ENCODE data around the gene GNG3. TPM values are rescaled to one million over a fixed set of nuclear protein-coding genes. Genes with fewer than 3 reads are reported as not detected.
A peak's percentile ranks its signal among the peaks of the same experiment; 100 is the strongest.
"Not testable (repeated sequence)": the region's sequence is repeated elsewhere in the genome, so short reads cannot be mapped to it uniquely, and the experiment has no call there.

Gene GNG3
- total and polyA plus RNA-seq, 7 experiments from 2014 or later: not detected

GRCh38 chr11:62675415-62675814 is 32.1 kb upstream of the GNG3 start:
- intact Hi-C loops (cut with micrococcal nuclease): loop anchor here in 1 of 2 donors (10.0 kb wide), 1 partner anchor 251 kb away; no protein-coding TSS in a partner anchor
- H3K9me3 Mint-ChIP-seq; H3K9me3 ChIP-seq (ENCODE audit: control insufficient read depth in 2 of 3, low read length in 3 of 3); H3K27me3 ChIP-seq (ENCODE audit: control insufficient read depth in 2 of 2, insufficient read depth in 2 of 2, low read length in 2 of 2); H3K27ac ChIP-seq (ENCODE audit: low read depth, low read length); H3K27me3 Mint-ChIP-seq; CTCF ChIA-PET; H3K4me3 ChIP-seq (ENCODE audit: low read length); DNase-seq; ATAC-seq: not testable (repeated sequence)
- POLR2A ChIA-PET: interaction anchor here (0.6 to 14.8 kb wide), 8 partner anchors 7 to 85 kb away, joined by 3 to 332 read pairs (median 11); partner anchors contain the start of genes BSCL2, C11orf98, CSKMT and GANAB
- Mint-ChIP-seq H3K36me3 (peaks cover 4 to 28% (median 10%) of the 10 kb centered on the region in 5 donors), H3K4me3 (peak overlapping the region in 1 of 10 donors; percentile 41), H3K4me1 (peaks cover 29 to 67% (median 56%) of the 10 kb centered on the region in 7 donors), H3K27ac (peak overlapping the region in 3 of 9 donors; percentile 23 to 62 (median 47))
- Histone ChIP-seq H3K36me3 (ENCODE audit: control insufficient read depth in 2 of 3, insufficient read depth in 3 of 3, low read length in 3 of 3) (peaks cover 0 to 46% (median 3%) of the 10 kb centered on the region in 3 experiments), H3K4me1 (ENCODE audit: control insufficient read depth in 2 of 2, insufficient read depth in 2 of 2, low read length in 2 of 2) (peaks cover 13 to 31% of the 10 kb centered on the region in 2 donors)

GRCh38 chr11:62676698-62677097 is 30.8 kb upstream of the GNG3 start:
- H3K9me3 Mint-ChIP-seq: no peaks in the 10 kb centered on the region
- H3K4me3 Mint-ChIP-seq: peak overlapping the region in 9 of 10 donors; percentile 62 to 92 (median 90)
- Histone ChIP-seq H3K9me3 (ENCODE audit: control insufficient read depth in 2 of 3, low read length in 3 of 3) (no peaks in the 10 kb centered on the region), H3K4me3 (ENCODE audit: low read length) (no peak overlapping the region), H3K27me3 (ENCODE audit: control insufficient read depth in 2 of 2, insufficient read depth in 2 of 2, low read length in 2 of 2) (no peaks in the 10 kb centered on the region), H3K27ac (ENCODE audit: low read depth, low read length) (peak overlapping the region; percentile 98), H3K36me3 (ENCODE audit: control insufficient read depth in 2 of 3, insufficient read depth in 3 of 3, low read length in 3 of 3) (peaks cover 0 to 41% (median 3%) of the 10 kb centered on the region in 3 experiments), H3K4me1 (ENCODE audit: control insufficient read depth in 2 of 2, insufficient read depth in 2 of 2, low read length in 2 of 2) (peaks cover 13 to 27% of the 10 kb centered on the region in 2 donors)
- intact Hi-C loops (cut with micrococcal nuclease): loop anchor here in 1 of 2 donors (10.0 kb wide), 1 partner anchor 252 kb away; no protein-coding TSS in a partner anchor
- POLR2A ChIA-PET: interaction anchor here (0.6 to 9.2 kb wide), 14 partner anchors 9 to 121 kb away, joined by 3 to 157 read pairs (median 4); partner anchors contain the start of genes BSCL2, C11orf98, CSKMT and GNG3
- peaks cover 4 to 23% (median 10%) of the 10 kb centered on the region in 5 donors for H3K36me3 Mint-ChIP-seq
- peaks cover 28 to 61% (median 51%) of the 10 kb centered on the region in 7 donors for H3K4me1 Mint-ChIP-seq
- ATAC-seq (no peak), DNase-seq (no peak)
- CTCF ChIA-PET: interaction anchor here (0.6 to 1.2 kb wide), 2 partner anchors 204 to 358 kb away, joined by 3 to 4 read pairs; partner anchors contain the start of gene SLC3A2
- peak overlapping the region in 8 of 9 donors; percentile 51 to 98 (median 92) for H3K27ac Mint-ChIP-seq
- no peaks in the 10 kb centered on the region for H3K27me3 Mint-ChIP-seq

- CTCF ChIA-PET: interaction anchor here (1.2 kb wide), 1 partner anchor 204 kb away, joined by 4 read pairs; the partner anchor contains the start of gene SLC3A2
- intact Hi-C loops (cut with micrococcal nuclease): loop anchor here in 1 of 2 donors (10.0 kb wide), 1 partner anchor 252 kb away; no protein-coding TSS in a partner anchor
- POLR2A ChIA-PET: interaction anchor here (0.6 to 9.2 kb wide), 14 partner anchors 9 to 121 kb away, joined by 3 to 157 read pairs (median 4); partner anchors contain the start of genes BSCL2, C11orf98, CSKMT and GNG3
These were observed 30.3 kb upstream of the GNG3 start for GRCh38 chr11:62677156-62677555.

GRCh38 chr11:62677714-62678113 is 29.8 kb upstream of the GNG3 start:
- Histone ChIP-seq H3K4me1 (ENCODE audit: control insufficient read depth in 2 of 2, insufficient read depth in 2 of 2, low read length in 2 of 2) (peaks cover 13 to 21% of the 10 kb centered on the region in 2 donors), H3K36me3 (ENCODE audit: control insufficient read depth in 2 of 3, insufficient read depth in 3 of 3, low read length in 3 of 3) (peaks cover 0 to 37% (median 3%) of the 10 kb centered on the region in 3 experiments), H3K9me3 (ENCODE audit: control insufficient read depth in 2 of 3, low read length in 3 of 3) (no peaks in the 10 kb centered on the region), H3K4me3 (ENCODE audit: low read length) (peak overlapping the region; percentile 87), H3K27me3 (ENCODE audit: control insufficient read depth in 2 of 2, insufficient read depth in 2 of 2, low read length in 2 of 2) (no peaks in the 10 kb centered on the region), H3K27ac (ENCODE audit: low read depth, low read length) (peak overlapping the region; percentile 98)
- intact Hi-C loops (cut with micrococcal nuclease): loop anchor here (2.0 to 10.0 kb wide), 3 partner anchors 25 to 253 kb away; partner anchors contain the start of genes HNRNPUL2 (in 1 of the 2) and INTS5 (in 1 of the 2)
- Mint-ChIP-seq H3K36me3 (peaks cover 4 to 21% (median 10%) of the 10 kb centered on the region in 5 donors), H3K4me1 (peaks cover 21 to 51% (median 44%) of the 10 kb centered on the region in 7 donors), H3K27me3 (no peaks in the 10 kb centered on the region), H3K9me3 (no peaks in the 10 kb centered on the region), H3K27ac (peak overlapping the region; percentile 88 to 98 (median 94)), H3K4me3 (peak overlapping the region; percentile 86 to 93 (median 90))
- CTCF ChIA-PET: no interaction called here
- DNase-seq (no peak), ATAC-seq (no peak)
- POLR2A ChIA-PET: interaction anchor here (0.5 to 9.2 kb wide), 8 partner anchors 10 to 109 kb away, joined by 3 to 157 read pairs (median 6); partner anchors contain the start of genes BSCL2, C11orf98, CSKMT and GNG3

More at GRCh38 chr11:62677156-62677555, 30.3 kb upstream of the GNG3 start:
- H3K27ac ChIP-seq (ENCODE audit: low read depth, low read length): peak overlapping the region; percentile 98
- no peak for ATAC-seq
- H3K4me3 ChIP-seq (ENCODE audit: low read length): no peak overlapping the region
- no peak for DNase-seq
- H3K4me1 Mint-ChIP-seq: peaks cover 27 to 56% (median 47%) of the 10 kb centered on the region in 7 donors
- H3K9me3 Mint-ChIP-seq: no peaks in the 10 kb centered on the region
- no peaks in the 10 kb centered on the region for H3K27me3 Mint-ChIP-seq
- peak overlapping the region; percentile 62 to 93 (median 90) for H3K4me3 Mint-ChIP-seq
- peaks cover 13 to 27% of the 10 kb centered on the region in 2 donors for H3K4me1 ChIP-seq (ENCODE audit: control insufficient read depth in 2 of 2, insufficient read depth in 2 of 2, low read length in 2 of 2)
- H3K36me3 Mint-ChIP-seq: peaks cover 4 to 21% (median 10%) of the 10 kb centered on the region in 5 donors
- no peaks in the 10 kb centered on the region for H3K9me3 ChIP-seq (ENCODE audit: control insufficient read depth in 2 of 3, low read length in 3 of 3)
- peaks cover 0 to 37% (median 3%) of the 10 kb centered on the region in 3 experiments for H3K36me3 ChIP-seq (ENCODE audit: control insufficient read depth in 2 of 3, insufficient read depth in 3 of 3, low read length in 3 of 3)
- no peaks in the 10 kb centered on the region for H3K27me3 ChIP-seq (ENCODE audit: control insufficient read depth in 2 of 2, insufficient read depth in 2 of 2, low read length in 2 of 2)
- peak overlapping the region; percentile 51 to 98 (median 92) for H3K27ac Mint-ChIP-seq

- H3K4me3 ChIP-seq (ENCODE audit: low read length): peak overlapping the region; percentile 87
- POLR2A ChIA-PET: interaction anchor here (1.6 to 9.2 kb wide), 3 partner anchors 10 to 87 kb away, joined by 5 to 157 read pairs (median 10); partner anchors contain the start of genes C11orf98, CSKMT, LBHD1 and TUT1
- H3K36me3 Mint-ChIP-seq: peaks cover 4 to 21% (median 10%) of the 10 kb centered on the region in 5 donors
- CTCF ChIA-PET: interaction anchor here (0.6 kb wide), 1 partner anchor 153 kb away, joined by 3 read pairs; the partner anchor contains the start of gene STX5
- no peaks in the 10 kb centered on the region for H3K27me3 ChIP-seq (ENCODE audit: control insufficient read depth in 2 of 2, insufficient read depth in 2 of 2, low read length in 2 of 2)
- H3K27me3 Mint-ChIP-seq: no peaks in the 10 kb centered on the region
- peaks cover 13 to 15% of the 10 kb centered on the region in 2 donors for H3K4me1 ChIP-seq (ENCODE audit: control insufficient read depth in 2 of 2, insufficient read depth in 2 of 2, low read length in 2 of 2)
- DNase-seq: no peak
- H3K9me3 ChIP-seq (ENCODE audit: control insufficient read depth in 2 of 3, low read length in 3 of 3): no peaks in the 10 kb centered on the region
- peak overlapping the region; percentile 88 to 98 (median 94) for H3K27ac Mint-ChIP-seq
- H3K4me1 Mint-ChIP-seq: peaks cover 21 to 44% (median 37%) of the 10 kb centered on the region in 7 donors
- intact Hi-C loops (cut with micrococcal nuclease): loop anchor here (2.0 to 10.0 kb wide), 3 partner anchors 26 to 254 kb away; partner anchors contain the start of genes HNRNPUL2 (in 1 of the 2) and INTS5 (in 1 of the 2)
- no peaks in the 10 kb centered on the region for H3K9me3 Mint-ChIP-seq
- peak overlapping the region; percentile 98 for H3K27ac ChIP-seq (ENCODE audit: low read depth, low read length)
- no peak for ATAC-seq
- peak overlapping the region; percentile 86 to 93 (median 90) for H3K4me3 Mint-ChIP-seq
- peaks cover 0 to 35% (median 3%) of the 10 kb centered on the region in 3 experiments for H3K36me3 ChIP-seq (ENCODE audit: control insufficient read depth in 2 of 3, insufficient read depth in 3 of 3, low read length in 3 of 3)
These were observed 29.1 kb upstream of the GNG3 start for GRCh38 chr11:62678433-62678769.
